GM19238 (cell line): ENCODE results near the gene ARHGEF25.
A peak's percentile ranks its signal among the peaks of the same experiment; 100 is the strongest.
"Not testable (repeated sequence)": the region's sequence is repeated elsewhere in the genome, so short reads cannot be mapped to it uniquely, and the experiment has no call there.

Source experiments
- DNase-seq: peaks from one replicate; pipeline ENCODE4 v3.0.0; 2011; ENCODE audit warnings: low spot score; ENCODE audit not compliant: insufficient read length

Gene ARHGEF25

GRCh38 chr12:57611108-57611826 lies at the start of gene ARHGEF25:
TSS of gene ARHGEF25 (plus strand) at chr12:57611435. CDS start at chr12:57611895, 460 bp downstream.
- DNase-seq, result peak; percentile 73

GRCh38 chr12:57563358-57563757 lies 47.9 kb upstream of the ARHGEF25 start:
- DNase-seq, result no peak

- DNase-seq, result no peak
These were observed 47.0 kb upstream of the ARHGEF25 start for GRCh38 chr12:57564178-57564740.

- DNase-seq, result no peak
These were observed 42.4 kb upstream of the ARHGEF25 start for GRCh38 chr12:57568838-57569237.

- no peak for DNase-seq
These were observed 41.4 kb upstream of the ARHGEF25 start for GRCh38 chr12:57569858-57570257.

- not testable (repeated sequence) for DNase-seq
These were observed 40.8 kb upstream of the ARHGEF25 start for GRCh38 chr12:57570438-57570837.

GRCh38 chr12:57571926-57572762 lies 39.1 kb upstream of the ARHGEF25 start:
- no peak for DNase-seq

GRCh38 chr12:57574795-57575194 lies 36.4 kb upstream of the ARHGEF25 start:
- no peak for DNase-seq

GRCh38 chr12:57575771-57576612 lies 35.2 kb upstream of the ARHGEF25 start:
- DNase-seq, result no peak

GRCh38 chr12:57576613-57577160 lies 34.5 kb upstream of the ARHGEF25 start:
- no peak for DNase-seq

- no peak for DNase-seq
These were observed 33.1 kb upstream of the ARHGEF25 start for GRCh38 chr12:57577981-57578758.

- no peak for DNase-seq
These were observed 32.2 kb upstream of the ARHGEF25 start for GRCh38 chr12:57579011-57579410.

- DNase-seq, result no peak
These were observed 31.4 kb upstream of the ARHGEF25 start for GRCh38 chr12:57579677-57580465.

- DNase-seq, result no peak
These were observed 30.8 kb upstream of the ARHGEF25 start for GRCh38 chr12:57580466-57580795.

GRCh38 chr12:57581802-57582201 lies 29.4 kb upstream of the ARHGEF25 start:
- no peak for DNase-seq

- no peak for DNase-seq
These were observed 28.8 kb upstream of the ARHGEF25 start for GRCh38 chr12:57582440-57582839.

- DNase-seq, result peak; percentile 84
These were observed 28.0 kb upstream of the ARHGEF25 start for GRCh38 chr12:57583008-57583831.

GRCh38 chr12:57584050-57584449 lies 27.2 kb upstream of the ARHGEF25 start:
- DNase-seq, result no peak

- DNase-seq, result no peak
These were observed 26.5 kb upstream of the ARHGEF25 start for GRCh38 chr12:57584690-57585089.
